Upper lobe of right lung (tissue), 1 donor: ENCODE data around the gene ANKS3. TPM values are rescaled to one million over a fixed set of nuclear protein-coding genes. Genes with fewer than 3 reads are reported as not detected.

Source experiments
- ATAC-seq: fragments of 200-7000 bp; cut with Tn5 transposase; one replicate; pipeline ENCODE4 v1.9.1; 2020; ENCODE audit warnings: mild to moderate bottlenecking, moderate library complexity
- DNase-seq: peaks from one replicate; pipeline ENCODE4 v3.0.0-alpha.2; 2020
- H3K27ac ChIP-seq: fragments of 200-600 bp; one replicate; pipeline ENCODE4 v1.8.0; 2022
- H3K27me3 ChIP-seq: fragments of 200-600 bp; one replicate; pipeline ENCODE4 v1.8.0; 2022; ENCODE audit warnings: mild to moderate bottlenecking
- H3K36me3 ChIP-seq: fragments of 200-600 bp; one replicate; pipeline ENCODE4 v1.8.0; 2022
- H3K4me1 ChIP-seq: fragments of 200-600 bp; one replicate; pipeline ENCODE4 v1.8.0; 2022
- H3K4me3 ChIP-seq: fragments of 200-600 bp; one replicate; pipeline ENCODE4 v1.8.0; 2022; ENCODE audit warnings: mild to moderate bottlenecking
- H3K9me3 ChIP-seq: fragments of 200-600 bp; one replicate; pipeline ENCODE4 v1.8.0; 2022
- CTCF ChIP-seq: fragments of 200-600 bp; IDR thresholded peaks from one replicate; pipeline ENCODE4 v1.8.0; 2022; ENCODE audit warnings: antibody characterized with exemption
- intact Hi-C: fragments of 100-400 bp; cut with DNase I; formaldehyde crosslinking; loops from one replicate; pipeline ENCODE4 v1.11.0; 2022
- microRNA-seq: library from miRNA; unstranded; fragments of <30 nt; microRNA quantifications from one replicate; pipeline ENCODE4 v1.2.0, GENCODE V29; 2020; ENCODE audit warnings: borderline microRNAs expressed
- total RNA-seq: library from RNA; stranded (reverse); fragmentation: NEBNext Ultra II Directional; extraction: Animal tissue kit (Norgen Biotek cat#: 25700); gene quantifications from one replicate; pipeline ENCODE4 v1.2.1, GENCODE V29; 2021
- donor health status: DM: no; HTN: yes; CAD: no; lungs with severe emphysema.

Gene ANKS3
- total RNA-seq, 1 donor from 2014 or later: 20.6 TPM

- Histone ChIP-seq H3K36me3 (peaks cover 15% of the 10 kb centered on the region), H3K9me3 (no peaks in the 10 kb centered on the region), H3K4me1 (peaks cover 10% of the 10 kb centered on the region), H3K4me3 (no peak overlapping the region), H3K27me3 (no peaks in the 10 kb centered on the region), H3K27ac (no peak overlapping the region)
- no peak for TF ChIP-seq CTCF
- DNase-seq: no peak
- intact Hi-C loops: no loop called here
- ATAC-seq: no peak
Observed at GRCh38 chr16:4646773-4647643, 87.1 kb downstream of the ANKS3 start.

Small RNA genes lying within 50 kb of the gene (microRNA-seq; reads per million reads assigned to microRNA genes)
- gene MIR6769A: not detected

Other genes with a start within 250 kb of the ANKS3 start
- gene CDIP1, start 195.5 kb downstream of the ANKS3 start, total RNA-seq: 23.8 TPM
- 0.32 TPM for gene C16orf96, start 177.9 kb downstream of the ANKS3 start, total RNA-seq
- gene UBALD1, start 119.4 kb downstream of the ANKS3 start, total RNA-seq: 35.5 TPM
- 81.3 TPM for gene MGRN1, start 109.4 kb downstream of the ANKS3 start, total RNA-seq
- 24.0 TPM for gene NUDT16L1, start 40.7 kb downstream of the ANKS3 start, total RNA-seq
- gene DNAAF8, start 266 bp upstream of the ANKS3 start, total RNA-seq: 0.58 TPM
- gene ZNF500, start 32.9 kb upstream of the ANKS3 start, total RNA-seq: 15.7 TPM
- not detected for gene SEPTIN12, start 54.1 kb upstream of the ANKS3 start, total RNA-seq
- 23.3 TPM for gene SMIM22, start 61.1 kb upstream of the ANKS3 start, total RNA-seq
- gene ROGDI, start 68.4 kb upstream of the ANKS3 start, total RNA-seq: 21.8 TPM
- gene GLYR1, start 113.0 kb upstream of the ANKS3 start, total RNA-seq: 85.7 TPM
- 36.6 TPM for gene UBN1, start 113.2 kb upstream of the ANKS3 start, total RNA-seq
- gene PPL, start 202.9 kb upstream of the ANKS3 start, total RNA-seq: 78.1 TPM
- 0.52 TPM for gene SEC14L5, start 224.1 kb upstream of the ANKS3 start, total RNA-seq